Measurements from ENCODE around the gene NR3C2.
"Not testable (repeated sequence)": the region's sequence is repeated elsewhere in the genome, so short reads cannot be mapped to it uniquely, and the experiment has no call there.

Gene NR3C2

DNA sequence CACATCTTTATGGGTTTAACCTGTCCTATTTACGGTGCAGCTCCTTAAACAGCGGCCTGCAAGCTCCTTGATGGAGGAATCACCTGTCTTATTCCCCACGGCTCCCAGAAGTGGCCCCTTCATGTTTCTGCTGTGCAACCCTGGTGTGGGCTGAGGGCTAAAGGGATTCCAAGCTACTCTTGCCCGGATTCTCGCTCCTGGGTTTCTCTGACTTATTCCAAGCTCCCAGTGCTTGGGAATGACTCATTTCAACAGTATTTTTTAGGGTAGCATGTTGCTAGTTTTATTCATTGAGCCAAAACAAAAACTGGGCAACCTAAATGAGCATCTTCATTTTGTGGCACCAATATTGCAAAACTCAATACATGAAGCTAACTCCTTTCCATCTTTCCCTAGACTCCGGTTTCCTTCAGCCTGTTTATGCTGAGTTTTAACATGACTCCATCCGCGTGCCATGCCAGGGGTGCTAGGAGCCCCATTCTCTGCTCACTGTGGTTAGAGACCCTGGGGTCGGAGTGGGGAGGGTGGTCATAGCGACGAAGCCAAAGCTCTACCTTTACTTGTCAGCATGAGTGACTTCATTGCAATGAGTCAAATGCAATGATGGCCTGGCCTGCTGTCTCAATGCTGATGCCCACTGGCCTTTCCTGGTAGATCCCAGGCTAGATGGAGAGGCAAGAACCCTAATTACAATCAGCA lies 349.7 kb downstream of the NR3C2 start:
- Mint-ChIP-seq H3K4me1 (ENCODE audit: low read depth) (peaks cover 10% of the 10 kb centered on the region), H3K36me3 (ENCODE audit: low read depth) (peaks cover 30% of the 10 kb centered on the region), H3K27me3 (no peaks in the 10 kb centered on the region), H3K9me3 (no peaks in the 10 kb centered on the region), H3K4me3 (no peak overlapping the region), H3K27ac (no peak overlapping the region)
- DNase-seq = no peak

DNA sequence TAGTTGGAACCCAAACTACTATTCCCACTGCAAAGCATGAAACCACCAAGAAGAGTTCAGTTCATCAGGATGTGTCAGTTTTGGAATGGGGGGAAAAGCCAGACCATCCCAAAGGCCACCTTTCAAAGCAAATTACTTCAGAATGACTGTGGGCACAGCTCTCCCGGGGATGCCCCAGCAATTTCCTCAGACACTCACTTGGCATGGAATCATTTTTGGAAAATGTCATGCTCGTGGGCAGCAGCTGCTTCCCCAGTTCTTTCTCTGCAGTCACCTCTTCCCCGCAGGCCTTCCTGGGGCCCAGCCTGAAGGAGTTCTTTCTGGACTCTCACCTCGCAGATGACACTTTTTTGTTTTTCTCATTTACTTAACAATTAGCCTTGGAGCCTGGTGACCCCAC lies 350.3 kb downstream of the NR3C2 start:
- no peak overlapping the region for H3K27ac Mint-ChIP-seq
- H3K36me3 Mint-ChIP-seq (ENCODE audit: low read depth) = peaks cover 27% of the 10 kb centered on the region

DNA sequence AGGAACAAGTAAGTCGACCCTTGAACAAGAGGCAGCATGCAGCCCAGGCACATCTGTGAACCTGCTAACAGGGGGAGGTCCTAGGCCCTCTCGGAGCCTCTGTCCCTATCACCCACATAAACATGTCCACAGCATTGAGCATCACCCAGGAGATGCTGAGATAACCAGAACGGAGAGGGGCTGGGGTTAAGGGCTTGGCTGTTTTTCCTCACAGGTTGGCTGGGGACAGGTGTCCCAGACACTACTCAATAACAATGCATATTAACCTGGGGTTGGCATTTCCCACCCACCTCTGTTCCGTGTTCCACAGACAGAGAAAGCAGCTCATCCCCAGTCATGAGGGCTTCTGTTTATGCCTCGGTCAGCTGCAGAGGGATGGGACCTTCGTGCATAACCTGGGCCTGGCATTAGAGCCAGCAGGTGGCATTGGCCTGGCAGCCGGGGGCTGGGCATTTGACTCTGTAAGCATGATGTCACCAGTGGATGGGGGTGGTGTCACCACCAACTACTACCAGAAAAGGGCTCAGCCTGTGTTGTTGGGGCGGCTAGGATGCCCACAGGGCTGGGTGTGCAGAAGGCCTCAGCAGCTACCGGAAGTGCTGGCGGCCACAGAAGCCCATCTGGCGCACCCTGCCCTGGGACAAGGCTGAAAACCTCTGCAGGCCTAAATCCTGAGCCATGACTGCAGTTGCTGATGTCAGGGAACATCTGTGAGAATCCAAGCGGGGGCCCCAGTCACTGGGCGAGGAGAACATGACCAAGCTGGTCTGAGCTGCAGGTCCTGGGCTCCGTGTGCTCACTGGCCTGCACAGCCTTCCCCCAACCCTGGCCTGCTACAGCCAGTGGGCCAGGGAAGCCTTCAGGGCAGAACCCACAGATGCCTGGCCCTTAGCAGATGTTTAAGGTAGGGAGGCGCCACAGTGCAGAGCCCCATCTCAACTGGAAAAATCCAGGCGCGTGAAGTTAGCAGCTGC lies 351.4 kb downstream of the NR3C2 start:
- Mint-ChIP-seq H3K27ac (no peak overlapping the region), H3K9me3 (peaks cover 4% of the 10 kb centered on the region), H3K4me1 (ENCODE audit: low read depth) (peaks cover 22% of the 10 kb centered on the region), H3K4me3 (no peak overlapping the region), H3K36me3 (ENCODE audit: low read depth) (peaks cover 30% of the 10 kb centered on the region), H3K27me3 (no peaks in the 10 kb centered on the region)
- no peak for DNase-seq

More for the DNA sequence above, 350.3 kb downstream of the NR3C2 start:
- no peak overlapping the region for H3K4me3 Mint-ChIP-seq
- DNase-seq = no peak
- no peaks in the 10 kb centered on the region for H3K9me3 Mint-ChIP-seq
- no peaks in the 10 kb centered on the region for H3K27me3 Mint-ChIP-seq
- H3K4me1 Mint-ChIP-seq (ENCODE audit: low read depth) = peaks cover 15% of the 10 kb centered on the region

DNA sequence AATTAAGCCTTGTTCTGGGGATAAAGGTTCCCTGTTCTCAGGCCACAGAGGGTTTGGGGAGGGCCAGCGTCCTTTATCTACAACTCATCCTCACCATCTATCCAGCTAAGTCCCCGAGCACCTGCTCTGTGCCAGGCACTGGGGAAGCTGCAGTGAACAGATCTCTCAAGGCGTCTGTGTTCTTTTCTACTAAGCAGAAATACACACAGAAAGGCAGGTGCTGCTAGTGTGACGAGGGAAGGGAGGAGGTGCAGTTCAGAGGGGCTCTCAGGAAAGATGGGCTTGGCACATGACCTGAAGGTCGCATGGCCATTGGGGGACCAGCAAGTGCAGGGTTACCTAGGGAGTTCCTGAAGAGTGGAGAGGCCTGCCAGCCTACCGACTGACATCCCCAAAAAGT lies 352.2 kb downstream of the NR3C2 start:
- Mint-ChIP-seq H3K27me3 (no peaks in the 10 kb centered on the region), H3K4me1 (ENCODE audit: low read depth) (peaks cover 28% of the 10 kb centered on the region), H3K4me3 (no peak overlapping the region), H3K9me3 (peaks cover 7% of the 10 kb centered on the region), H3K27ac (no peak overlapping the region), H3K36me3 (ENCODE audit: low read depth) (peaks cover 32% of the 10 kb centered on the region)
- no peak for DNase-seq

DNA sequence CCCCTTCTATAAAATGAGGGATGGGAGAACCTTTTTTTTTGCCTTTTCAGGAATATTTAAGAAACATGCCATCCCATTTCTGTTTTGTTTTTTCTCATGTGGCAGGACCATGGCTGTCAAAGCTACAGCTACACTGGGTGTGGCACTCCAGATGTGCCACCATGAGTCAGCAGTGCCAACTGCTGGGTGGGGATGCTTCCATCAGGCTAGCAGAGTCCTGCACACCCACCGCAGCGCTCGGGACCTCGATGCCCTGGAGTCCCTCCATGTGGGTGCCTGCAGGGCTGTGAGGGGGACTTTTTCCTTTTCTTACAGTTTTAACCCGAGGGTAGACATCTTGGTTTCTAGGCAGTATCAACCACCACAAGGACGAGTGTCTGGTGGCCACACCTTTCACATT lies 352.6 kb downstream of the NR3C2 start:
- no peak for DNase-seq
- H3K27me3 Mint-ChIP-seq = no peaks in the 10 kb centered on the region
- peaks cover 34% of the 10 kb centered on the region for H3K36me3 Mint-ChIP-seq (ENCODE audit: low read depth)
- peaks cover 30% of the 10 kb centered on the region for H3K4me1 Mint-ChIP-seq (ENCODE audit: low read depth)
- H3K27ac Mint-ChIP-seq = no peak overlapping the region
- H3K4me3 Mint-ChIP-seq = no peak overlapping the region
- peaks cover 9% of the 10 kb centered on the region for H3K9me3 Mint-ChIP-seq

DNA sequence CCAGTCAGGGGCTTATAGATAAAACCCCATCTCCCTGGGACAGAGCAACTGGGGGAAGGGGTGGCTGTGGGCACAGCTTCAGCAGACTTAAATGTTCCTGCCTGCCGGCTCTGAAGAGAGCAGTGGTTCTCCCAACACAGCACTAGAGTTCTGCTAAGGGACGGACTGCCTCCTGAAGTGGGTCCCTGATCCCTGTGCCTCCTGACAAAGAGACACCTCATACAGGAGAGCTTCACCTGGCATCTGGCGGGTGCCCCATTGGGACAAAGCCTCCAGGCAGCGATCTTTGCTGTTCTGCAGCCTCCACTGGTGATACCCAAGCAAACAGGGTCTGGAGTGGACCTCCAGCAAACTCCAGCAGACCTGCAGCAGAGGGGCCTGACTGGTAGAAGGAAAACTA lies 359.1 kb downstream of the NR3C2 start:
- DNase-seq, H3K27me3 Mint-ChIP-seq, H3K4me3 Mint-ChIP-seq, H3K27ac Mint-ChIP-seq: not testable (repeated sequence)
- Mint-ChIP-seq H3K4me1 (ENCODE audit: low read depth) (peaks cover 29% of the 10 kb centered on the region), H3K9me3 (peaks cover 19% of the 10 kb centered on the region), H3K36me3 (ENCODE audit: low read depth) (peaks cover 67% of the 10 kb centered on the region)

DNA sequence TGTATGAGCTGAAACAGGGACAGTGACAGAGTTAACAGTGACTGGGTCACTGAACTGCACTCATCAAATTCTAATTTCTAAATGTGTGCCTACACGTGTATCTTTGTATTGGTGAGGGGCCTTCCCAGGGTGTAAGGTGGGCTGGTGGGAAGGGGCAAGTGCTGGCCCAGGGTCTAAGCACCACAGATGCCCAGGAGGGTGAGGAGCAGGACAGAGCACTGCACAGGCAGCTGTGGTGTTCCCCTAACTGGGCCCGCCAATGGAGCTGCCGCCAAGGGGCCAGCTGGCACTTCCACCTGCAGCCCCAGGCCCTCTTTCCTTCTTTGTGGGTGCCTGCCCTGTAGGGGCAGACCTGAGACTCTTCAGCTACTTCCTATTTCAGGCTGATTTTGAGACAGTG lies 360.5 kb downstream of the NR3C2 start:
- H3K4me1 Mint-ChIP-seq (ENCODE audit: low read depth) = peaks cover 15% of the 10 kb centered on the region
- no peak for DNase-seq
- no peak overlapping the region for H3K27ac Mint-ChIP-seq
- peaks cover 27% of the 10 kb centered on the region for H3K9me3 Mint-ChIP-seq
- H3K4me3 Mint-ChIP-seq = no peak overlapping the region
- peaks cover 75% of the 10 kb centered on the region for H3K36me3 Mint-ChIP-seq (ENCODE audit: low read depth)
- H3K27me3 Mint-ChIP-seq = no peaks in the 10 kb centered on the region

DNA sequence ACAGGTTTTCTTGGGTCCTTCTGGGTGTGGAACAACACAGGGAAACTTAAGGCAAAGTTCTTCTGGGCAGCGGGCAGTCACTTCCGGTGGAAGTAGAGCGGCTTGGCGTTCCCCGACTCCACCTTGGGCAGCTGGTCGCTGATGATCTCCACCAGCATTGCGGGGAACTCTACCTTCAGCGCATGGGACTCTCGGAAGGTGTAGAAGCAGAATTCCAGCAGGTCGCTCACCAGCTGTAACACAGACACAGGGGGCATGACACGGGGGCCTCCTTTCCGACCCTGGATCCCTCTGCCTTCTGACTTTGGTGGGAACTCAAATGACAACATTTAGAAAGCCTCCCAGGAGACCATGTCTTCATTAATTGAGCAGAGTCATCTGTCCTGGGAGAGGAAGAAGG lies 360.9 kb downstream of the NR3C2 start:
- no peak overlapping the region for H3K4me3 Mint-ChIP-seq
- DNase-seq = no peak
- H3K4me1 Mint-ChIP-seq (ENCODE audit: low read depth) = peaks cover 13% of the 10 kb centered on the region
- H3K27me3 Mint-ChIP-seq = no peaks in the 10 kb centered on the region
- peaks cover 30% of the 10 kb centered on the region for H3K9me3 Mint-ChIP-seq
- H3K36me3 Mint-ChIP-seq (ENCODE audit: low read depth) = peaks cover 80% of the 10 kb centered on the region
- H3K27ac Mint-ChIP-seq = no peak overlapping the region

DNA sequence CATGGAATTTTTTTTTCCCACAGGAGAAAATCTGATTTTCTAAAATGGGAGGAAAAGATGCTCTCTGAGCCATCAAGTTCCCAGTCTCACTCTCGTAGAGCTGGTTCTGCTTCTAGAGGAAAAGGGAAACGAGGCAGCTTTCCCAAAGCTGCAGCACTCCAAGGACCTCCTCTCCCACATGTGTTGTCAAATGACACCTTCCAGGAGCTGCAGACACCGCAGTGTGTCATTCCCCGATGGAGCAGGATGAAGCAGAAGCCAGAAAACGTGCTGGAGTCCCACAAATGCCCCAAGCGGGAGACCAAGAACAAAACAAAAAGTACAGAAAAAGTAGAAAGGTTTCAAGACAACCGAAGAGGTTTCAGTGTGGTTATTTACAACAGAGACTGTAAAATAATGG lies 362.3 kb downstream of the NR3C2 start:
- Mint-ChIP-seq H3K9me3 (peaks cover 32% of the 10 kb centered on the region), H3K27me3 (no peaks in the 10 kb centered on the region), H3K36me3 (ENCODE audit: low read depth) (peaks cover 87% of the 10 kb centered on the region), H3K4me1 (ENCODE audit: low read depth) (peaks cover 3% of the 10 kb centered on the region), H3K27ac (no peak overlapping the region), H3K4me3 (no peak overlapping the region)
- no peak for DNase-seq

DNA sequence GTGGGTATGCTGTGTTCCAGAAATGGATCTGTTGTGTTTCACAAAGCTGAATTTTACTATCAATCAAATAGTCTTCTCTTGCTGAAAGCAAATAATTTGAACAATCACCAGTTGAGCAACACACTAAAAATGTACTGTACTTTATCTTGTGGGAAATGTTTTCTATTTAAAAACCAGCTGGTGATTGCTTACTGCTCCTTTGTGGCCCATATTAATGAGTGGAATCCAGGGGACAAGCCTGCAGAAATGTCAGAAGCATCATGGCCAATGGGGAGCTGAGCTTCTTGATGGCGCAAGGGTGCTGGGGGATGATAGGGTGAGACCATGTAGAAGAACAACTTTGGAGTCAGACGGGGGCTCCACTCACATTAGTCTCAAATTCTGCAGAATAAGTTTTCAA lies 364.2 kb downstream of the NR3C2 start:
- Mint-ChIP-seq H3K9me3 (peaks cover 40% of the 10 kb centered on the region), H3K36me3 (ENCODE audit: low read depth) (peaks cover 95% of the 10 kb centered on the region), H3K4me1 (ENCODE audit: low read depth) (no peaks in the 10 kb centered on the region), H3K27me3 (no peaks in the 10 kb centered on the region), H3K27ac (no peak overlapping the region), H3K4me3 (no peak overlapping the region)
- no peak for DNase-seq

DNA sequence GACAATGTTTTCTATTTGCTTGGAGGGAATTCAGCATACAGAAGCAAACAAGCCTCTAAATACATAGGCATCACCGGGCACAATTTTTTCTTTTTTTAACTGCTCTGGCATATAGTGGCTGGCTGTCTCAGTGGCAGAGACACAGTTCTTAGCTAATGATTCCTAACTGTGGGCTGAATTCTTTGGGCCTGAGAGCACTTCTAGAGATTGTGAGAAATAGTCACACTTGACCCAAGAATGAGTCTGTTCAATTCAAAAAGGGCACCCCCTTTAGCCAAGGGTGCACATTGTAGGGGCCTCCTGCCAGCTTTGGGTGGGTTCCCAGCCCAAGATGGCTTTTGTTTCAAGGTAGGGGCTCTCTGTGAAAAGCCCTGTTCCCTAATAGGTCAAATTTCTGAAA lies 364.6 kb downstream of the NR3C2 start:
- H3K4me3 Mint-ChIP-seq = no peak overlapping the region
- H3K27ac Mint-ChIP-seq = no peak overlapping the region
- H3K9me3 Mint-ChIP-seq = peaks cover 41% of the 10 kb centered on the region
- no peaks in the 10 kb centered on the region for H3K4me1 Mint-ChIP-seq (ENCODE audit: low read depth)
- DNase-seq = no peak
- peaks cover 97% of the 10 kb centered on the region for H3K36me3 Mint-ChIP-seq (ENCODE audit: low read depth)
- H3K27me3 Mint-ChIP-seq = no peaks in the 10 kb centered on the region

DNA sequence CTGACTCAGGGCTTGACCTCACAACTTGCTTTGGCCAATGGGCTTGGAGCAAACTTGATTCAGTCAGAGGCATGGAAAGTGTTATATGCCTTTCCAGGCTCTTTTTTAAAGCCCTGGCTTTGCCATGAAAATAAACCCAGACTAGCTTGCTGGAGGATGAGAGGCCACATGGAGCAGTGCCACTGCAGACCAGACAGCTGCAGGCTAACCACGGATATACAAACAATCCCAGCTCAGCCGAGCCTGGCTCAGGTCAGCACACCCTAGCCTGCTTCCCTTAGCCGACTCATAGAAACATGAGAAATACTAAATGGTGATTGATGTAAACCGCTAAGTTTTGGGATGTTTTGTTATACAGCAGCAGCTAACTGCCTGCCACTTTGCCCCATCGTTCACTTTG lies 365.2 kb downstream of the NR3C2 start:
- peaks cover 41% of the 10 kb centered on the region for H3K9me3 Mint-ChIP-seq
- DNase-seq = no peak
- H3K4me3 Mint-ChIP-seq = no peak overlapping the region
- no peaks in the 10 kb centered on the region for H3K27me3 Mint-ChIP-seq
- no peaks in the 10 kb centered on the region for H3K4me1 Mint-ChIP-seq (ENCODE audit: low read depth)
- peaks cover 99% of the 10 kb centered on the region for H3K36me3 Mint-ChIP-seq (ENCODE audit: low read depth)
- H3K27ac Mint-ChIP-seq = no peak overlapping the region

DNA sequence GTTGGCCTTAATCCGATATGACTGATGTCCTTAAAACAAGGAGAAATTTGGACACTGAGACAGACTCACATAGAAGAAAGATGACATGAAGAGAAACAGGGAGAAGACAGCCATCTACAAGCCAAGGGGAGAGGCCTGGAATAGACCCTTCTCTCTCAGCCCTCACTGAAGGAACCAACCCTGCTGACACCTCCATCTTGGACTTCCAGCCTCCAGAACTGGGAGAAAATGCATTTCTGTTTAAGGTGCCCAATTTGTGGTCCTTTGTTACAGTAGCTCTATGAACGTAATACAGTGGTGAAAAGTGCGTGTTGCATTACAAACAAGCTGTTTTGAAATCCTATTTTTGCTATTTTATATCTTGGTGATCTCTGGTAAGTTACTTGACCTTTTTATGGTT lies 366.8 kb downstream of the NR3C2 start:
- Mint-ChIP-seq H3K36me3 (ENCODE audit: low read depth) (peaks cover 90% of the 10 kb centered on the region), H3K4me3 (no peak overlapping the region), H3K9me3 (peaks cover 41% of the 10 kb centered on the region), H3K27me3 (no peaks in the 10 kb centered on the region), H3K27ac (no peak overlapping the region), H3K4me1 (ENCODE audit: low read depth) (no peaks in the 10 kb centered on the region)
- no peak for DNase-seq

DNA sequence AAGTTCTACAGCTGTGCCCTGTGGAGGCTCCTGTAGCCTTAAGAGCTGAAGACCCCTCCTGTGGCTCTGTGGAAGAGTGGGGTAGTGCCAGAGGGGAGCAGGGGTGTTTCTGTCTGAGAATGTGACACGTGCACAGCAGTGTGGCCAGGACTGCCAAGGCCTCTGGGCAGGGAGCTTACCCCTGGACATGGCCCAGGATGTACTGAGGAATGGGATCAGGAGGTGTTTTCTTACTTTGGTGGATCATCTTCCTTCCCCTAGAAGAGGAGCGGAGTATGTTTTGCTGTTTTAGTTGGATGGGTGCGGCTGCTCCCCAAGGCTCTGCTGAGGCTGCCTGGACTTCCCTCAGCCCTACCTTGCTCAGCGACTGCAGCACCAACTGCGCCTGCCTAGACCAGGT lies 367.8 kb downstream of the NR3C2 start:
- H3K36me3 Mint-ChIP-seq (ENCODE audit: low read depth) = peaks cover 80% of the 10 kb centered on the region
- H3K27ac Mint-ChIP-seq = no peak overlapping the region
- DNase-seq = no peak
- H3K9me3 Mint-ChIP-seq = peaks cover 41% of the 10 kb centered on the region
- no peaks in the 10 kb centered on the region for H3K4me1 Mint-ChIP-seq (ENCODE audit: low read depth)
- H3K4me3 Mint-ChIP-seq = no peak overlapping the region
- no peaks in the 10 kb centered on the region for H3K27me3 Mint-ChIP-seq

DNA sequence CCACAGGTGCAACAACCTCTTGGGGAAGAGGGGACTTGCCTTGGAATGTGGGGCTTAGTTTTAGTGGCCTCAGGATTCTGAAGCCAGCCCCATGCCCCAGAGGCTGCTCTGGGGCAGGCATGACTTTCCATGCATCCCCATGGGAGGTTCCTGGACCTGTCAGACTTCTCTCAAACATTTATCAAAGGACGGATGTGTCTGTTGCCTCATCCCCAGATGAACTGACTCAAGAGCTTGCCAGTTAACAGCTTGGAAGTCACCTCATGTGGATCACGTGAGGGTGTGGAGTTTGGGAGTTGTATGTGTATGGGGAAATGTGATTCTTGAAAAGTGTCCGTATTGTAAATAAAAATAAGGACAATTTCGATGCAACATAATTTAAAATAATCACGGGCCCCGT lies 368.9 kb downstream of the NR3C2 start:
- no peak overlapping the region for H3K27ac Mint-ChIP-seq
- peaks cover 41% of the 10 kb centered on the region for H3K9me3 Mint-ChIP-seq
- H3K4me1 Mint-ChIP-seq (ENCODE audit: low read depth) = no peaks in the 10 kb centered on the region
- H3K27me3 Mint-ChIP-seq = no peaks in the 10 kb centered on the region
- H3K4me3 Mint-ChIP-seq = no peak overlapping the region
- DNase-seq = no peak
- H3K36me3 Mint-ChIP-seq (ENCODE audit: low read depth) = peaks cover 69% of the 10 kb centered on the region
